Left lung (tissue), 10 donors: ENCODE measurements around the gene FNIP2. TPM values are rescaled to one million over a fixed set of nuclear protein-coding genes. Genes with fewer than 3 reads are reported as not detected.

Experiments used
- ATAC-seq: fragments of 200-7000 bp; cut with Tn5 transposase; one replicate; pipeline ENCODE4 v1.9.1; 2020; ENCODE audit warnings: moderate library complexity
- DNase-seq, 4 donors: peaks; one replicate each; pipeline ENCODE4 v3.0.0-alpha.2; 2013 to 2020
- H3K27ac ChIP-seq, 2 donors: fragments of 200-600 bp; sonication (generic) in 1 of 2; one replicate each; pipeline versions ENCODE4 v1.5.0 to v1.8.0; 2020 to 2021
- H3K27me3 ChIP-seq, 2 donors: fragments of 200-600 bp; sonication (generic) in 1 of 2; one replicate each; pipeline versions ENCODE4 v1.5.0 to v1.8.0; 2020 to 2021
- H3K36me3 ChIP-seq, 2 donors: fragments of 200-600 bp; sonication (generic) in 1 of 2; one replicate each; pipeline versions ENCODE4 v1.5.0 to v1.8.0; 2020 to 2021
- H3K4me1 ChIP-seq, 2 donors: fragments of 200-600 bp; one replicate each; pipeline ENCODE4 v1.8.0; 2021
- H3K4me3 ChIP-seq, 2 donors: fragments of 200-600 bp; sonication (generic) in 1 of 2; one replicate each; pipeline versions ENCODE4 v1.5.0 to v1.8.0; 2020 to 2021; ENCODE audit warnings: mild to moderate bottlenecking in 1 of 2
- H3K9me3 ChIP-seq, 2 donors: fragments of 200-600 bp; sonication (generic) in 1 of 2; one replicate each; pipeline versions ENCODE4 v1.5.0 to v1.8.0; 2020 to 2021
- CTCF ChIP-seq, 2 donors: fragments of 200-600 bp; sonication (generic) in 1 of 2; IDR thresholded peaks; one replicate each; pipeline versions ENCODE4 v1.5.0 to v1.8.0; 2021; ENCODE audit warnings: antibody characterized with exemption in 2 of 2
- intact Hi-C, 2 donors: fragments of 100-400 bp; cut with DNase I; formaldehyde crosslinking; loops; one replicate each; pipeline versions ENCODE4 v1.11.2 to v1.14.2; 2022
- polyA plus RNA-seq, 6 donors: library from polyadenylated mRNA; unstranded; fragments of 120-200 nt; gene quantifications; one replicate each; pipeline ENCODE4 v1.2.1, GENCODE V29; 2013; ENCODE audit not compliant: insufficient read length in 6 of 6
- total RNA-seq, 2 donors: library from RNA; stranded (reverse); fragmentation: NEBNext Ultra II Directional; extraction: Animal tissue kit (Norgen Biotek cat#: 25700); gene quantifications; one replicate each; pipeline ENCODE4 v1.2.1, GENCODE V29; 2021
- donor health status: DM: no; HTN: yes; CAD: no.
- donor health status: DM: no; HTN: no; CAD: no.

Gene FNIP2
- total and polyA plus RNA-seq, 8 donors = 24.5 to 71.2 (median 29.3) TPM

DNA sequence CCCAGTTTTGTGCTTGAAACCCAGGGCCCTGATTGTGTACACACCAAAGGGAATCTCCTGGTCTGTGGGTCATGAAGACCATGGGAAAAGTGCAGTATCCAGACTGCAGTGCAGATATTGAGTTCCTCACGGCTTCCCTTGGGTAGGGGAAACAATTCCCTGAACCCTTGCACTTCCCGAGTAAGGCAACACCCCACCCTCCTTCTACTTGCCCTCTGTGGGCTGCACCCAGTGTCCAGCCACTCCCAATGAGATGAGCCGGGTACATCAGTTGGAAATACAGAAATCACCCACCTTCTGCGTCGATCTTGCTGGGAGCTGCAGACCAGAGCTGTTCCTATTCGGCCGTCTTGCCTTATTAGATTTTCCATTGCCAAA is 134.2 kb downstream of the FNIP2 start:
- DNase-seq (no peak), ATAC-seq (no peak)
- Histone ChIP-seq H3K9me3 (no peaks in the 10 kb centered on the region), H3K4me3 (no peak overlapping the region), H3K36me3 (peaks cover 0 to 40% of the 10 kb centered on the region in 2 donors), H3K4me1 (peaks cover 0 to 16% of the 10 kb centered on the region in 2 donors), H3K27ac (no peak overlapping the region), H3K27me3 (no peaks in the 10 kb centered on the region)
- no peak for TF ChIP-seq CTCF (IDR thresholded peaks at IDR 0.05)
- intact Hi-C loops = no loop called here

- no peak overlapping the region for H3K27ac ChIP-seq
- H3K4me3 ChIP-seq = no peak overlapping the region
- no peak for TF ChIP-seq CTCF (IDR thresholded peaks at IDR 0.05)
- peaks cover 0 to 40% of the 10 kb centered on the region in 2 donors for H3K36me3 ChIP-seq
- H3K9me3 ChIP-seq = no peaks in the 10 kb centered on the region
- no peak for DNase-seq
- ATAC-seq = no peak
- intact Hi-C loops = no loop called here
- peaks cover 0 to 16% of the 10 kb centered on the region in 2 donors for H3K4me1 ChIP-seq
- H3K27me3 ChIP-seq = no peaks in the 10 kb centered on the region
Observed at GRCh38 chr4:158903472-158904043, 134.7 kb downstream of the FNIP2 start.

DNA sequence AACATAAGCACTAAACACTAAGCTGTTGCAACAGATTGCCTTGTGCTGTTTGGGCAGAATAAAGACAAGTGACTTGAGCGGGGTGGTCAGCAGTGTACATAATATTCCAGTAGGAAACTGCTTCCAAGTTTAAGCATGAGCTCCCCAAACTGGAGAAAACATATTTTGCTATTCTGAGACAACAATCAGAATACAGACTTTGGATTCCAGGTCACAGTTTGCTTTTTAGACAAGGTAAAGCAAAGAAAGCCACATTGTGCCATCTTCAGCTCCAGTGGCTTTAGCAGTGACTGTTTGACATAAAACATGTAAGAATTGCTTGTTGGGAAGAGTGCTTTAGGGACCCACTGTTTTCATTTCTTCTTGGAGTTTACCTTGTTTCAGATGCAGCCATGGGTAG is 136.0 kb downstream of the FNIP2 start:
- Histone ChIP-seq H3K27me3 (no peaks in the 10 kb centered on the region), H3K27ac (no peak overlapping the region), H3K4me3 (no peak overlapping the region), H3K9me3 (no peaks in the 10 kb centered on the region), H3K4me1 (peaks cover 0 to 16% of the 10 kb centered on the region in 2 donors), H3K36me3 (peaks cover 0 to 40% of the 10 kb centered on the region in 2 donors)
- ATAC-seq (no peak), DNase-seq (no peak)
- intact Hi-C loops = no loop called here
- no peak for TF ChIP-seq CTCF (IDR thresholded peaks at IDR 0.05)

- TF ChIP-seq CTCF (IDR thresholded peaks at IDR 0.05) = no peak
- no peaks in the 10 kb centered on the region for H3K27me3 ChIP-seq
- no peak overlapping the region for H3K27ac ChIP-seq
- H3K4me3 ChIP-seq = no peak overlapping the region
- H3K36me3 ChIP-seq = peaks cover 0 to 40% of the 10 kb centered on the region in 2 donors
- ATAC-seq (no peak), DNase-seq (no peak)
- intact Hi-C loops = no loop called here
- peaks cover 0 to 16% of the 10 kb centered on the region in 2 donors for H3K4me1 ChIP-seq
- no peaks in the 10 kb centered on the region for H3K9me3 ChIP-seq
Observed at GRCh38 chr4:158906073-158906472, 137.2 kb downstream of the FNIP2 start.

DNA sequence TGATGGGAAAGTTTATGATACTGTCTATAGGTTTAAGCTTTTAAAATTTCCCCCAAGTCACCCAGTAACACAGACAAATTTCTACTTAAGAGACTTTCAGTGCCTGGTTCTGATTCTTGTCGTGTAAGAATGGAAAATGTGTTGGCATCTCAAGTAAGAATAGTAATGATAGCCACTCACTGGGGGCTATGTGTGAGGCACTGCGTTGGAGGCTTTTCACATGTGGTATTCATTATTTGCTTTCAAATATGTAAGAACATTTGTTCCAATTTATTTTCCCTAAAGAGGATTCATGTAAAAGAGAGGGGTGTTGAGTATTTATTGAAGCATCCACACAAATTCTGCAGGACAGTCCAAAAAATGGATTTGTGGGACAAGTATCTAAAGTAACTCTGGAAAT is 143.6 kb downstream of the FNIP2 start:
- Histone ChIP-seq H3K9me3 (no peaks in the 10 kb centered on the region), H3K4me1 (no peaks in the 10 kb centered on the region), H3K27me3 (no peaks in the 10 kb centered on the region), H3K36me3 (no peaks in the 10 kb centered on the region), H3K4me3 (no peak overlapping the region), H3K27ac (no peak overlapping the region)
- DNase-seq (no peak), ATAC-seq (no peak)
- no peak for TF ChIP-seq CTCF (IDR thresholded peaks at IDR 0.05)
- intact Hi-C loops = no loop called here
